Measurements from ENCODE around the gene LRMDA. TPM values are rescaled to one million over a fixed set of nuclear protein-coding genes. Genes with fewer than 3 reads are reported as not detected.

The LRMDA gene
- total RNA-seq, 1 donor from 2014 or later, result 19.4 TPM

DNA sequence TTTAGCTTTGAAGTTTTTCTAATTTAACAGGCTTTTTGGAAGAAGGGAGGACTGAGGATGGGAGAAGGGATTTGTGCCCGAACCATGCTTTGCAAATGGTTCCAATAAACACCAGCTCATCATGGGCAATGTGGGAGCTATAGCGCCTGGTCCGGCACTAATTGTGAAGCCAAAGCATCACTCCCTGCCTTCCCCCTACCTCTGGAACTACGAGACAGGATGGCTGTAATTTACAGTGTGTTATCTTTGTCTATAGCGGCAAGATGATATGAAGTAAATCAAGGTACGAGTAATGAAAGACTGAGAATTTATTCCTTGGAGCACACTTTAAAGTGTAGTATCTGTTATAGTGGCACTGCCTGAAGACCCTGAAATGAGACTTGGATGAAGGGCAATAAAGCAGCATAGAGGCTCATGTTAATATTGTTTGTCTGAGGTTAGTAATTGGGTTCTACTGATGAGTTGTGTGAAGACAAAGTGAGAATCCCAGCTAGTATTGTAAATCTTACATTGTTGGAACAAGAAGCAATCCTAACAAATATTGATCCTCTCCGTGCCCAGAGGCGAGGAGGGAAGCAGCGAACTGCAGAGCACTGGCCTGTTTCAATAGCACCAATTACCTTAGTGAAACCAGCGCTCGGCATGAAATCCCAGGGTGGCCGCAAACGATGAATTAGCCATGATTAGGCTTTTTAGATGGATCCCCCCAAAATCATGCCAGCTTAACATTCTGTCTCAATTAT is 507.1 kb downstream of the LRMDA start:
- DNase-seq (ENCODE audit: low spot score), result no peak
- H3K4me3 Mint-ChIP-seq (ENCODE audit: unreplicated experiment), result no peak overlapping the region
- no peaks in the 10 kb centered on the region for H3K9me3 Mint-ChIP-seq (ENCODE audit: unreplicated experiment)
- no peaks in the 10 kb centered on the region for H3K27me3 Mint-ChIP-seq (ENCODE audit: unreplicated experiment)
- no peak overlapping the region for H3K27ac Mint-ChIP-seq (ENCODE audit: unreplicated experiment)
- peaks cover 16% of the 10 kb centered on the region for H3K4me1 Mint-ChIP-seq (ENCODE audit: unreplicated experiment)
- H3K36me3 Mint-ChIP-seq (ENCODE audit: low read depth, unreplicated experiment), result no peaks in the 10 kb centered on the region
- no peak for TF ChIP-seq CTCF (IDR thresholded peaks at IDR 0.05; ENCODE audit: unreplicated experiment)

DNA sequence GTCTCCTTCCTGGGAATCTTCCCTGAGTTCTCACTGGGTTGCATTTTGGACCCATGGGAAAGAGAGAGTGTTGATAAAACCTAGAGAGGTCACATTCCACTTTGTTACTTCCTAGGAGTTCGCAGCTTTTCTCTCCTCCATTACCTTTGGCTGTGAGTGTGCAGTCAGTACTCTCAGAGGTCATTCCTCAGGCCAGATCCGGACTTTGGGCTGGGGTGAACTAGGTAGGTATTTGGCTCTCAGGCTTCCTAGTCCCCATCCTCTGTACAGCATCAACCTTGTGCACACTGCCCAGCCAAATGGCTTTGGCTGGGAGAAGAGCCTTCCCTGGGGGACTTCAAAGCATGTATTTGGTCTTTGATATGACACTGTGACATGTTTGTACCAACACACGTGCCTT is 508.1 kb downstream of the LRMDA start:
- Mint-ChIP-seq H3K27ac (ENCODE audit: unreplicated experiment) (no peak overlapping the region), H3K36me3 (ENCODE audit: low read depth, unreplicated experiment) (no peaks in the 10 kb centered on the region), H3K4me1 (ENCODE audit: unreplicated experiment) (peaks cover 12% of the 10 kb centered on the region), H3K9me3 (ENCODE audit: unreplicated experiment) (no peaks in the 10 kb centered on the region), H3K4me3 (ENCODE audit: unreplicated experiment) (no peak overlapping the region), H3K27me3 (ENCODE audit: unreplicated experiment) (no peaks in the 10 kb centered on the region)
- no peak for TF ChIP-seq CTCF (IDR thresholded peaks at IDR 0.05; ENCODE audit: unreplicated experiment)
- no peak for DNase-seq (ENCODE audit: low spot score)

- H3K36me3 Mint-ChIP-seq (ENCODE audit: low read depth, unreplicated experiment), result no peaks in the 10 kb centered on the region
- no peak for TF ChIP-seq CTCF (IDR thresholded peaks at IDR 0.05; ENCODE audit: unreplicated experiment)
- no peaks in the 10 kb centered on the region for H3K9me3 Mint-ChIP-seq (ENCODE audit: unreplicated experiment)
- no peak for DNase-seq (ENCODE audit: low spot score)
- no peak overlapping the region for H3K27ac Mint-ChIP-seq (ENCODE audit: unreplicated experiment)
- H3K4me1 Mint-ChIP-seq (ENCODE audit: unreplicated experiment), result peaks cover 3% of the 10 kb centered on the region
- no peaks in the 10 kb centered on the region for H3K27me3 Mint-ChIP-seq (ENCODE audit: unreplicated experiment)
- no peak overlapping the region for H3K4me3 Mint-ChIP-seq (ENCODE audit: unreplicated experiment)
Measured at GRCh38 chr10:75940742-75941141, 509.3 kb downstream of the LRMDA start.

DNA sequence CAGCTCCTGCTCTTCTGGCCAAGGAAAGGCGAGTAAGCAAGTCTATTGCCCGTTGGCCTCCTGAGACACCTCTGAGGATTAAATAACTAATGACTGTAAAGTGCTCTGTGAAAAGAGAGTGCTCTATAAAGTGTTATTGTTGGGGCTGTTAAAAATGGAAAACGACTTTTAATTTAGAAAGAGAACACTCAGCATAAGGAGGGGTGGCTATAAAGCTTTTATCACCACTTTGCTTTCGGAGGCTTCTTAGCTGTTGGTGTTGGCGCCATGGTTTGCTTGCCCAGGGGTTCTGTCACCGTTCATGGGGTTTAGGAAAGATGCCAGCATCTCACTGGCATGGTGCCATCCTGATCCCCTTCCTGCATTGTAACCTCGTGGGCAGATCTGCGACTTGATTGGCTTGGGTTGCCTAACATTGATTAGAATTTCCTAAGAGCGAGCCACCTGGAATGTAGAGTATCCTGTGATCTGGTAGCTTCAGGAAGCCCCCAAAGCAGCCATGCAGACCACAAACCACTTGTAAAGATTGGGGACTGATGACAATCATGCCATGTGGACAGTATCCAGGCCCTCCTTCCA is 509.9 kb downstream of the LRMDA start:
- DNase-seq (ENCODE audit: low spot score), result no peak
- Mint-ChIP-seq H3K4me1 (ENCODE audit: unreplicated experiment) (no peaks in the 10 kb centered on the region), H3K4me3 (ENCODE audit: unreplicated experiment) (no peak overlapping the region), H3K9me3 (ENCODE audit: unreplicated experiment) (no peaks in the 10 kb centered on the region), H3K36me3 (ENCODE audit: low read depth, unreplicated experiment) (no peaks in the 10 kb centered on the region), H3K27me3 (ENCODE audit: unreplicated experiment) (no peaks in the 10 kb centered on the region), H3K27ac (ENCODE audit: unreplicated experiment) (no peak overlapping the region)
- no peak for TF ChIP-seq CTCF (IDR thresholded peaks at IDR 0.05; ENCODE audit: unreplicated experiment)

GRCh38 chr10:75944061-75944460 is 512.6 kb downstream of the LRMDA start:
- TF ChIP-seq CTCF (IDR thresholded peaks at IDR 0.05; ENCODE audit: unreplicated experiment), result no peak
- no peak overlapping the region for H3K4me3 Mint-ChIP-seq (ENCODE audit: unreplicated experiment)
- no peaks in the 10 kb centered on the region for H3K27me3 Mint-ChIP-seq (ENCODE audit: unreplicated experiment)
- no peaks in the 10 kb centered on the region for H3K9me3 Mint-ChIP-seq (ENCODE audit: unreplicated experiment)
- no peak overlapping the region for H3K27ac Mint-ChIP-seq (ENCODE audit: unreplicated experiment)
- DNase-seq (ENCODE audit: low spot score), result no peak
- no peaks in the 10 kb centered on the region for H3K4me1 Mint-ChIP-seq (ENCODE audit: unreplicated experiment)
- no peaks in the 10 kb centered on the region for H3K36me3 Mint-ChIP-seq (ENCODE audit: low read depth, unreplicated experiment)
